K562 (cell line): Measurements from ENCODE around the gene LOXHD1. TPM values are rescaled to one million over a fixed set of nuclear protein-coding genes. Genes with fewer than 3 reads are reported as not detected.

Source experiments
- ATAC-seq: fragments of 200-7000 bp; cut with Tn5 transposase; 3 replicates; pipeline ENCODE4 v1.9.1; 2020; ENCODE audit warnings: moderate library complexity
- BruUV-seq: library from RNA; stranded (reverse); fragments of 400-500 nt; replicated peaks from 2 replicates; lab custom pipeline; 2021; lab: Mats Ljungman, UMichigan
- CTCF ChIA-PET: fragments of 300-600 bp; formaldehyde crosslinking; extraction: SDS; loops from one replicate; lab custom pipeline; 2021; ENCODE audit warnings: low intra/inter-chr PET ratio; lab: Yijun Ruan, JAX
- POLR2A ChIA-PET: fragments of 300-600, 350-650 bp; sonication (Branson Sonifier 250); formaldehyde crosslinking; extraction: SDS; loops from one replicate; lab custom pipeline; 2021; ENCODE audit warnings: antibody characterized with exemption, inconsistent platforms; lab: Yijun Ruan, JAX
- DNase-seq, 4 experiments: peaks; one replicate each; pipeline versions ENCODE4 v3.0.0 to v3.0.0-alpha.2; 2011 to 2018; ENCODE audit warnings: low spot score in 3 of 4, mixed read lengths in 3 of 4; ENCODE audit errors: extremely low read depth in 1 of 4
- FAIRE-seq: peaks from 2 replicates; lab custom pipeline; 2011; peaks lifted over from hg19 to GRCh38; lab: Jason Lieb, UNC
- H2AFZ ChIP-seq: 2 replicates; pipeline ENCODE4 v1.6.0; 2011; ENCODE audit warnings: low read depth, low read length, control low read depth, inconsistent platforms
- H3K27ac ChIP-seq: fragments of 200-600 bp; 3 replicates; pipeline ENCODE4 v1.8.0; 2011; ENCODE audit warnings: low read depth, mild to moderate bottlenecking, control low read depth, inconsistent platforms, low read length, moderate library complexity, mixed read lengths; ENCODE audit errors: extremely low read depth
- H3K27me3 ChIP-seq, 2 experiments: fragments of 300-600 bp in 1 of 2; 2 replicates in 1 of 2; 3 replicates in 1 of 2; pipeline versions ENCODE4 v1.6.0 to v1.8.0; 2011; ENCODE audit warnings: inconsistent platforms in 2 of 2, low read length in 2 of 2, mild to moderate bottlenecking in 1 of 2, mixed read lengths in 1 of 2, moderate library complexity in 1 of 2; ENCODE audit not compliant: control insufficient read depth in 2 of 2, insufficient read depth in 2 of 2
- H3K36me3 ChIP-seq: fragments of 300-600 bp; 3 replicates; pipeline ENCODE4 v1.8.0; 2011; ENCODE audit warnings: mild to moderate bottlenecking, low read length, inconsistent platforms; ENCODE audit not compliant: control insufficient read depth, insufficient read depth
- H3K4me1 ChIP-seq, 2 experiments: fragments of 200-600 bp in 1 of 2; replicated peaks in 1 of 2; 2 replicates in 1 of 2; 3 replicates in 1 of 2; pipeline versions ENCODE4 v1.5.1 to v1.8.0; 2011; ENCODE audit warnings: inconsistent platforms in 2 of 2, low read length in 2 of 2, mild to moderate bottlenecking in 1 of 2, mixed read lengths in 1 of 2, moderate library complexity in 1 of 2; ENCODE audit not compliant: control insufficient read depth in 2 of 2, insufficient read depth in 2 of 2
- H3K4me2 ChIP-seq: 2 replicates; pipeline ENCODE4 v1.6.1; 2011; ENCODE audit warnings: low read length, control low read depth, inconsistent platforms, mixed read lengths; ENCODE audit not compliant: insufficient read depth
- H3K4me3 ChIP-seq: fragments of 200-600 bp; sonication (generic), shearing (Covaris generic); 2 replicates; pipeline ENCODE4 v1.5.1; 2016; ENCODE audit warnings: control low read depth, inconsistent platforms
- H3K79me2 ChIP-seq: fragments of 200-600 bp; 3 replicates; pipeline ENCODE4 v1.8.0; 2011; ENCODE audit warnings: low read length, inconsistent platforms; ENCODE audit not compliant: control insufficient read depth, insufficient read depth
- H3K9ac ChIP-seq, 2 experiments: 2 replicates each; pipeline versions ENCODE4 v1.6.0 to v1.6.1; 2011; ENCODE audit warnings: low read depth in 2 of 2, low read length in 2 of 2, control low read depth in 1 of 2, inconsistent platforms in 1 of 2, mild to moderate bottlenecking in 1 of 2, mixed read lengths in 1 of 2; ENCODE audit not compliant: insufficient read depth in 1 of 2
- H3K9me1 ChIP-seq: one replicate; pipeline ENCODE4 v1.6.0; 2011; ENCODE audit warnings: inconsistent platforms, mild to moderate bottlenecking, low read length, moderate library complexity; ENCODE audit not compliant: control insufficient read depth, insufficient read depth
- H3K9me3 ChIP-seq: replicated peaks from 2 replicates; pipeline ENCODE4 v1.5.1; 2011; ENCODE audit warnings: low read depth, low read length, inconsistent platforms; ENCODE audit not compliant: control insufficient read depth, insufficient read depth
- H4K20me1 ChIP-seq: replicated peaks from 2 replicates; pipeline ENCODE4 v1.6.1; 2011; ENCODE audit warnings: low read length, inconsistent platforms, mixed read lengths; ENCODE audit not compliant: control insufficient read depth, insufficient read depth
- ATF3 ChIP-seq, 2 experiments: fragments of 450-650 bp in 1 of 2; sonication (generic) in 1 of 2; formaldehyde crosslinking in 1 of 2; IDR thresholded peaks in 1 of 2; conservative IDR thresholded peaks in 1 of 2; 2 replicates each; pipeline versions ENCODE4 v1.6.1 to v1.8.1; 2016 to 2023; ENCODE audit warnings: mild to moderate bottlenecking in 2 of 2, moderate library complexity in 2 of 2, inconsistent platforms in 1 of 2, missing genetic modification reagents in 1 of 2
- C11orf30 ChIP-seq: fragments of 450-650 bp; IDR thresholded peaks from 2 replicates; pipeline ENCODE4 v1.6.1; 2016; ENCODE audit warnings: low read depth, mild to moderate bottlenecking
- CGGBP1 ChIP-seq: fragments of 250-450 bp; sonication (Bioruptor Pico); IDR thresholded peaks from 2 replicates; pipeline ENCODE4 v1.9.0; 2021; ENCODE audit warnings: mild to moderate bottlenecking
- CREM ChIP-seq: IDR thresholded peaks from 2 replicates; pipeline ENCODE4 v1.6.1; 2014; ENCODE audit warnings: antibody characterized with exemption, low read depth
- EWSR1 ChIP-seq: fragments of 450-650 bp; IDR thresholded peaks from 2 replicates; pipeline ENCODE4 v1.6.1; 2018; ENCODE audit warnings: borderline replicate concordance, mild to moderate bottlenecking, low read depth, moderate library complexity; ENCODE audit not compliant: partially characterized antibody
- FOS ChIP-seq: IDR thresholded peaks from 3 replicates; pipeline ENCODE4 v1.6.1; 2011; ENCODE audit not compliant: insufficient read length; ENCODE audit errors: extremely low read depth
- KDM2B ChIP-seq: fragments of 250-450 bp; sonication (Bioruptor Pico); IDR thresholded peaks from 2 replicates; pipeline ENCODE4 v1.8.0; 2021; ENCODE audit warnings: mild to moderate bottlenecking, moderate library complexity
- KHSRP ChIP-seq: fragments of 450-650 bp; IDR thresholded peaks from 2 replicates; pipeline ENCODE4 v1.6.1; 2017
- MEIS2 ChIP-seq: fragments of 450-650 bp; IDR thresholded peaks from 2 replicates; pipeline ENCODE4 v1.6.1; 2014; ENCODE audit warnings: mild to moderate bottlenecking; ENCODE audit not compliant: partially characterized antibody
- NELFE ChIP-seq: IDR thresholded peaks from 2 replicates; pipeline ENCODE4 v1.6.1; 2011; ENCODE audit warnings: mild to moderate bottlenecking; ENCODE audit not compliant: insufficient read depth, insufficient read length
- PCBP2 ChIP-seq: fragments of 200-400 bp; formaldehyde crosslinking; IDR thresholded peaks from 2 replicates; pipeline ENCODE4 v1.6.1; 2018; ENCODE audit warnings: low read length, low read depth, mild to moderate bottlenecking, moderate library complexity; ENCODE audit not compliant: poor library complexity, severe bottlenecking
- SFPQ ChIP-seq: fragments of 200-400 bp; formaldehyde crosslinking; IDR thresholded peaks from 2 replicates; pipeline ENCODE4 v1.6.1; 2017; ENCODE audit warnings: mild to moderate bottlenecking, low read depth, low read length, moderate library complexity
- SLC30A9 ChIP-seq: fragments of 250-450 bp; sonication (Bioruptor Pico); IDR thresholded peaks from 2 replicates; pipeline ENCODE4 v1.8.0; 2022; ENCODE audit warnings: mild to moderate bottlenecking, moderate library complexity
- ZBTB1 ChIP-seq: sonication (generic); formaldehyde crosslinking; IDR thresholded peaks from 2 replicates; pipeline ENCODE4 v1.8.1; 2023; ENCODE audit warnings: missing genetic modification reagents, low read depth, mild to moderate bottlenecking, borderline replicate concordance
- ZNF507 ChIP-seq: conservative IDR thresholded peaks from 2 replicates; pipeline ENCODE4 v1.6.1; 2017; ENCODE audit warnings: missing genetic modification characterization, missing compliant biosample characterization
- WGBS: fragments of 100-300 bp; shearing (Covaris generic); methylation state at CpG from one replicate; pipeline ENCODE4 v1.1.6; 2016; ENCODE audit warnings: low coverage, mixed read lengths; ENCODE audit not compliant: insufficient coverage; ENCODE audit errors: missing lambda C conversion rate; 5-methylcytosine and 5-hydroxymethylcytosine counted together
- in situ Hi-C: fragments of 300-500 bp; cut with MboI; formaldehyde crosslinking; loops from 4 replicates; pipeline ENCODE4 v1.15.0; 2018; ENCODE audit warnings: inconsistent platforms, mixed read lengths
- intact Hi-C: fragments of 100-400 bp; cut with micrococcal nuclease; formaldehyde crosslinking; loops from 2 replicates; pipeline ENCODE4 v1.14.2; 2022
- polyA plus RNA-seq, 8 experiments: library from polyadenylated mRNA; depleted of rRNA in 4 of 8; stranded (reverse) in 5 of 8; unstranded in 3 of 8; fragments of >200 nt; fragmentation: Nextera tagmentation in 2 of 8; fragmentation: Illumina TruSeq in 1 of 8; extraction: Ambion mirVana in 2 of 8; extraction: Trizol in 1 of 8; gene quantifications; 2 replicates each; pipeline versions ENCODE4 v1.2.1 to v1.2.3, GENCODE V29; 2011 to 2014; ENCODE audit warnings: inconsistent platforms in 1 of 8, missing spikeins in 1 of 8
- total RNA-seq, 7 experiments: library from RNA; depleted of rRNA in 6 of 7; stranded (reverse); fragments of >200 nt in 6 of 7; fragmentation: Illumina TruSeq in 2 of 7; extraction: Trizol in 2 of 7; gene quantifications; 2 replicates each; pipeline versions ENCODE4 v1.2.1 to v1.2.3, GENCODE V29; 2011 to 2021; ENCODE audit warnings: low replicate concordance in 1 of 7

The LOXHD1 gene
- total and polyA plus RNA-seq, 9 of the 15 experiments (the other 6 are each of a cell fraction or from before 2014, with no cell fraction given): not detected

GRCh38 chr18:46622451-46622850 is 34.6 kb downstream of the LOXHD1 start (continued):
- TF ChIP-seq C11orf30 (no peak), PCBP2 (no peak), EWSR1 (no peak), CREM (no peak)

- Histone ChIP-seq H3K4me3 (no peak overlapping the region), H3K36me3 (no peaks in the 10 kb centered on the region), H2AFZ (no peak overlapping the region), H3K4me2 (no peak overlapping the region), H3K4me1 (peaks cover 0 to 5% of the 10 kb centered on the region in 2 experiments; a peak in 2 of 5 replicates), H3K9me3 (no peaks in the 10 kb centered on the region), H3K79me2 (no peaks in the 10 kb centered on the region), H3K27ac (no peak overlapping the region), H3K27me3 (no peaks in the 10 kb centered on the region; a peak in 1 of 5 replicates), H3K9me1 (no peaks in the 10 kb centered on the region), H4K20me1 (no peaks in the 10 kb centered on the region), H3K9ac (no peak overlapping the region)
- intact Hi-C loops: loop anchor here (10.0 kb wide), 1 partner anchor 67 kb away; no protein-coding TSS in a partner anchor
- no peak for TF ChIP-seq MEIS2
- TF ChIP-seq CGGBP1 (CRISPR knock-in tag): no peak
- no peak for TF ChIP-seq ZNF507
- no peak for TF ChIP-seq SLC30A9
- no peak for TF ChIP-seq KHSRP
- TF ChIP-seq NELFE: no peak
- TF ChIP-seq KDM2B (CRISPR knock-in tag): no peak
- no peak for TF ChIP-seq SFPQ
- no peak for TF ChIP-seq FOS
- TF ChIP-seq CREM: no peak
- no peak for TF ChIP-seq ATF3 (IDR thresholded peaks at IDR 0.05)
- no peak for TF ChIP-seq ATF3 (CRISPR knock-in tag; conservative IDR thresholded peaks at IDR 0.05)
- TF ChIP-seq ZBTB1 (CRISPR knock-in tag): no peak
- CTCF ChIA-PET: no interaction called here
- BruUV-seq: no TSS peak
- 0% methylated on average over 2 of the region's 2 CpGs for WGBS
- POLR2A ChIA-PET: interaction anchor here (0.6 to 0.8 kb wide), 2 partner anchors 18 to 80 kb away, joined by 3 read pairs; no protein-coding TSS in a partner anchor
- ATAC-seq (no peak), DNase-seq (no peak), FAIRE-seq (no peak)
- in situ Hi-C loops: no loop called here
Measured at GRCh38 chr18:46621871-46622270, 35.1 kb downstream of the LOXHD1 start.
